Adrenal gland (tissue), 5 donors: ENCODE results near the gene SPTAN1.

Experiments
- CTCF ChIP-seq, 6 experiments: fragments of 450-650 bp in 4 of 6; fragments of 200-600 bp in 2 of 6; sonication (generic) in 1 of 6; IDR thresholded peaks; 1 replicate in 5 of 6; 2 replicates in 1 of 6; pipeline versions ENCODE4 v1.5.1 to v1.8.0; 2016 to 2021; ENCODE audit warnings: antibody characterized with exemption in 6 of 6, mild to moderate bottlenecking in 2 of 6, moderate library complexity in 1 of 6
- POLR2A ChIP-seq, 2 donors: fragments of 450-650 bp; IDR thresholded peaks; one replicate each; pipeline ENCODE4 v1.6.1; 2017; ENCODE audit warnings: antibody characterized with exemption in 2 of 2, mild to moderate bottlenecking in 2 of 2, moderate library complexity in 1 of 2
- donor health status: DM: no; HTN: no; CAD: no.

- TF ChIP-seq CTCF (IDR thresholded peaks at IDR 0.05) (no peak), POLR2A (IDR thresholded peaks at IDR 0.05) (no peak)
Measured at GRCh38 chr9:128553728-128554127, 1.3 kb downstream of the SPTAN1 start.
